Upper lobe of right lung (tissue), 1 donor: ENCODE data around the gene CADPS. TPM values are rescaled to one million over a fixed set of nuclear protein-coding genes. Genes with fewer than 3 reads are reported as not detected.

Experiments used
- ATAC-seq: fragments of 200-7000 bp; cut with Tn5 transposase; one replicate; pipeline ENCODE4 v1.9.1; 2020; ENCODE audit warnings: mild to moderate bottlenecking, moderate library complexity
- DNase-seq: peaks from one replicate; pipeline ENCODE4 v3.0.0-alpha.2; 2020
- H3K27ac ChIP-seq: fragments of 200-600 bp; one replicate; pipeline ENCODE4 v1.8.0; 2022
- H3K27me3 ChIP-seq: fragments of 200-600 bp; one replicate; pipeline ENCODE4 v1.8.0; 2022; ENCODE audit warnings: mild to moderate bottlenecking
- H3K36me3 ChIP-seq: fragments of 200-600 bp; one replicate; pipeline ENCODE4 v1.8.0; 2022
- H3K4me1 ChIP-seq: fragments of 200-600 bp; one replicate; pipeline ENCODE4 v1.8.0; 2022
- H3K4me3 ChIP-seq: fragments of 200-600 bp; one replicate; pipeline ENCODE4 v1.8.0; 2022; ENCODE audit warnings: mild to moderate bottlenecking
- H3K9me3 ChIP-seq: fragments of 200-600 bp; one replicate; pipeline ENCODE4 v1.8.0; 2022
- CTCF ChIP-seq: fragments of 200-600 bp; IDR thresholded peaks from one replicate; pipeline ENCODE4 v1.8.0; 2022; ENCODE audit warnings: antibody characterized with exemption
- intact Hi-C: fragments of 100-400 bp; cut with DNase I; formaldehyde crosslinking; loops from one replicate; pipeline ENCODE4 v1.11.0; 2022
- total RNA-seq: library from RNA; stranded (reverse); fragmentation: NEBNext Ultra II Directional; extraction: Animal tissue kit (Norgen Biotek cat#: 25700); gene quantifications from one replicate; pipeline ENCODE4 v1.2.1, GENCODE V29; 2021
- donor health status: DM: no; HTN: yes; CAD: no; lungs with severe emphysema.

The CADPS gene
- total RNA-seq, 1 donor from 2014 or later, result 1.1 TPM

GRCh38 chr3:62361261-62361660 is 514.0 kb downstream of the CADPS start:
- ATAC-seq, result no peak
- H3K27ac ChIP-seq, result no peak overlapping the region
- H3K36me3 ChIP-seq, result no peaks in the 10 kb centered on the region
- no peaks in the 10 kb centered on the region for H3K4me1 ChIP-seq
- H3K4me3 ChIP-seq, result no peak overlapping the region
- no peaks in the 10 kb centered on the region for H3K9me3 ChIP-seq
- no peak for DNase-seq
- no peak for TF ChIP-seq CTCF
- intact Hi-C loops, result no loop called here
- H3K27me3 ChIP-seq, result peaks cover 9% of the 10 kb centered on the region

GRCh38 chr3:62359531-62359930 is 515.7 kb downstream of the CADPS start:
- Histone ChIP-seq H3K27me3 (peaks cover 5% of the 10 kb centered on the region), H3K4me1 (no peaks in the 10 kb centered on the region), H3K4me3 (no peak overlapping the region), H3K36me3 (no peaks in the 10 kb centered on the region), H3K9me3 (no peaks in the 10 kb centered on the region), H3K27ac (no peak overlapping the region)
- TF ChIP-seq CTCF, result no peak
- intact Hi-C loops, result no loop called here
- DNase-seq, result no peak
- ATAC-seq, result no peak

- ATAC-seq (no peak), DNase-seq (no peak)
- Histone ChIP-seq H3K9me3 (no peaks in the 10 kb centered on the region), H3K27me3 (no peaks in the 10 kb centered on the region), H3K27ac (no peak overlapping the region), H3K4me1 (no peaks in the 10 kb centered on the region), H3K4me3 (no peak overlapping the region), H3K36me3 (no peaks in the 10 kb centered on the region)
- intact Hi-C loops, result no loop called here
- no peak for TF ChIP-seq CTCF
Observed at GRCh38 chr3:62356356-62356755, 518.9 kb downstream of the CADPS start.

GRCh38 chr3:62355703-62356102 is 519.5 kb downstream of the CADPS start:
- Histone ChIP-seq H3K27me3 (no peaks in the 10 kb centered on the region), H3K4me3 (no peak overlapping the region), H3K4me1 (no peaks in the 10 kb centered on the region), H3K36me3 (no peaks in the 10 kb centered on the region), H3K27ac (no peak overlapping the region), H3K9me3 (no peaks in the 10 kb centered on the region)
- DNase-seq, result no peak
- no peak for ATAC-seq
- no peak for TF ChIP-seq CTCF
- intact Hi-C loops, result no loop called here
